OCI-LY3 (cell line): ENCODE data around the gene MFAP2.

Source experiments
- H2AFZ ChIP-seq: fragments of 200-600, 300-600 bp; shearing (Covaris generic); 2 replicates; pipeline ENCODE4 v1.6.0; 2014; ENCODE audit warnings: antibody characterized with exemption, low read depth, low read length
- H3K27ac ChIP-seq: fragments of 200-600, 300-600 bp; sonication (generic); 2 replicates; pipeline ENCODE4 v1.5.1; 2014; ENCODE audit warnings: mild to moderate bottlenecking, low read length, moderate library complexity, mixed read lengths
- H3K27me3 ChIP-seq: fragments of 200-600, 300-600 bp; sonication (generic); 2 replicates; pipeline ENCODE4 v1.6.1; 2014; ENCODE audit warnings: low read depth, low read length, mixed read lengths
- H3K36me3 ChIP-seq: fragments of 200-600, 300-600 bp; sonication (generic); replicated peaks from 2 replicates; pipeline ENCODE3; 2014; ENCODE audit warnings: low read depth, low read length, mixed read lengths
- H3K4me1 ChIP-seq: fragments of 300-600, 200-600 bp; sonication (generic); 2 replicates; pipeline ENCODE4 v1.6.1; 2014; ENCODE audit warnings: low read length, mixed read lengths
- H3K4me2 ChIP-seq: fragments of 200-600, 300-600 bp; sonication (generic); 2 replicates; pipeline ENCODE4 v1.6.1; 2014; ENCODE audit warnings: low read length, mixed read lengths
- H3K4me3 ChIP-seq: fragments of 300-600, 200-600 bp; sonication (generic); 2 replicates; pipeline ENCODE4 v1.5.1; 2014; ENCODE audit warnings: antibody characterized with exemption, mild to moderate bottlenecking, low read length, moderate library complexity
- H3K79me2 ChIP-seq: fragments of 300-600, 200-600 bp; shearing (Covaris generic); 2 replicates; pipeline ENCODE4 v1.6.1; 2014; ENCODE audit warnings: mild to moderate bottlenecking, low read length, mixed read lengths
- H3K9ac ChIP-seq: fragments of 300-600, 200-600 bp; shearing (Covaris generic); 2 replicates; pipeline ENCODE4 v1.6.0; 2014; ENCODE audit warnings: mild to moderate bottlenecking, low read length, moderate library complexity
- H3K9me3 ChIP-seq: fragments of 200-600, 300-600 bp; shearing (Covaris generic); 2 replicates; pipeline ENCODE4 v1.6.1; 2014; ENCODE audit warnings: low read length, mixed read lengths; ENCODE audit not compliant: insufficient read depth
- H4K20me1 ChIP-seq: fragments of 200-600, 300-600 bp; sonication (generic); 2 replicates; pipeline ENCODE4 v1.6.1; 2016; ENCODE audit warnings: low read length, mixed read lengths; ENCODE audit not compliant: insufficient read depth
- CTCF ChIP-seq: fragments of 200-600, 300-600 bp; sonication (generic); IDR thresholded peaks from 2 replicates; pipeline ENCODE4 v1.5.1; 2014; ENCODE audit warnings: antibody characterized with exemption, low read length, low read depth
- EZH2phosphoT487 ChIP-seq: fragments of 200-600 bp; shearing (Covaris generic); IDR thresholded peaks from 2 replicates; pipeline ENCODE4 v1.6.1; 2018; ENCODE audit warnings: antibody characterized with exemption, mixed run types, low read depth

The MFAP2 gene

GRCh38 chr1:17021896-17022295 lies 41.5 kb upstream of the MFAP2 start:
- Histone ChIP-seq H3K27ac (no peak overlapping the region), H4K20me1 (0 out of 2 replicates have a peak, but pooled peaks cover 6% of the 10 kb centered on the region), H3K4me1 (peaks cover 47% of the 10 kb centered on the region), H3K79me2 (no peaks in the 10 kb centered on the region), H2AFZ (no peak overlapping the region), H3K4me3 (no peak overlapping the region), H3K9ac (no peak overlapping the region), H3K36me3 (peaks cover 29% of the 10 kb centered on the region), H3K9me3 (no peaks in the 10 kb centered on the region), H3K27me3 (no peaks in the 10 kb centered on the region), H3K4me2 (no peak overlapping the region)
- TF ChIP-seq CTCF (no peak), EZH2phosphoT487 (no peak)

GRCh38 chr1:17020502-17020901 lies 40.1 kb upstream of the MFAP2 start:
- H3K4me2 ChIP-seq: no peak overlapping the region
- H3K4me3 ChIP-seq: no peak overlapping the region
- TF ChIP-seq EZH2phosphoT487: no peak
- H3K9ac ChIP-seq: no peak overlapping the region
- peaks cover 47% of the 10 kb centered on the region for H3K4me1 ChIP-seq
- 0 out of 2 replicates have a peak, but pooled peaks cover 6% of the 10 kb centered on the region for H4K20me1 ChIP-seq
- H3K27ac ChIP-seq: no peak overlapping the region
- no peak overlapping the region for H2AFZ ChIP-seq
- no peaks in the 10 kb centered on the region for H3K9me3 ChIP-seq
- no peaks in the 10 kb centered on the region for H3K27me3 ChIP-seq
- H3K79me2 ChIP-seq: no peaks in the 10 kb centered on the region
- peaks cover 29% of the 10 kb centered on the region for H3K36me3 ChIP-seq

GRCh38 chr1:17018849-17019248 lies 38.4 kb upstream of the MFAP2 start:
- peaks cover 26% of the 10 kb centered on the region for H3K36me3 ChIP-seq
- H3K4me3 ChIP-seq: peak overlapping the region; percentile 15; the same call in 1 of the 2 replicates
- no peak overlapping the region for H2AFZ ChIP-seq
- TF ChIP-seq EZH2phosphoT487 (no peak), CTCF (no peak)
- peaks cover 35% of the 10 kb centered on the region for H3K4me1 ChIP-seq
- 0 out of 2 replicates have a peak, but pooled peaks cover 6% of the 10 kb centered on the region for H4K20me1 ChIP-seq
- H3K79me2 ChIP-seq: no peaks in the 10 kb centered on the region
- peak overlapping the region; percentile 31 for H3K4me2 ChIP-seq
- no peaks in the 10 kb centered on the region for H3K27me3 ChIP-seq
- no peak overlapping the region for H3K9ac ChIP-seq
- H3K27ac ChIP-seq: peak overlapping the region; percentile 32; the same call in 1 of the 2 replicates
- no peaks in the 10 kb centered on the region for H3K9me3 ChIP-seq

GRCh38 chr1:17017435-17017834 lies 37.0 kb upstream of the MFAP2 start:
- no peaks in the 10 kb centered on the region for H3K9me3 ChIP-seq
- no peak overlapping the region for H3K4me3 ChIP-seq
- H3K27ac ChIP-seq: no peak overlapping the region
- TF ChIP-seq EZH2phosphoT487 (no peak), CTCF (no peak)
- H3K27me3 ChIP-seq: no peaks in the 10 kb centered on the region
- H3K4me1 ChIP-seq: peaks cover 21% of the 10 kb centered on the region
- 0 out of 2 replicates have a peak, but pooled peaks cover 1% of the 10 kb centered on the region for H4K20me1 ChIP-seq
- H3K36me3 ChIP-seq: peaks cover 24% of the 10 kb centered on the region
- no peaks in the 10 kb centered on the region for H3K79me2 ChIP-seq
- no peak overlapping the region for H3K9ac ChIP-seq
- no peak overlapping the region for H2AFZ ChIP-seq
- no peak overlapping the region for H3K4me2 ChIP-seq

GRCh38 chr1:17016317-17016661 lies 35.9 kb upstream of the MFAP2 start:
- no peaks in the 10 kb centered on the region for H3K9me3 ChIP-seq
- H3K9ac ChIP-seq: no peak overlapping the region
- no peak overlapping the region for H2AFZ ChIP-seq
- H4K20me1 ChIP-seq: no peaks in the 10 kb centered on the region
- no peaks in the 10 kb centered on the region for H3K27me3 ChIP-seq
- no peaks in the 10 kb centered on the region for H3K79me2 ChIP-seq
- TF ChIP-seq CTCF: no peak
- TF ChIP-seq EZH2phosphoT487: no peak
- peaks cover 16% of the 10 kb centered on the region for H3K36me3 ChIP-seq
- peaks cover 18% of the 10 kb centered on the region for H3K4me1 ChIP-seq
- H3K27ac ChIP-seq: no peak overlapping the region
- no peak overlapping the region for H3K4me3 ChIP-seq
- H3K4me2 ChIP-seq: no peak overlapping the region
